ENCODE measurements around the gene FAM168B.
"Not testable (repeated sequence)": the region's sequence is repeated elsewhere in the genome, so short reads cannot be mapped to it uniquely, and the experiment has no call there.

Gene FAM168B

DNA sequence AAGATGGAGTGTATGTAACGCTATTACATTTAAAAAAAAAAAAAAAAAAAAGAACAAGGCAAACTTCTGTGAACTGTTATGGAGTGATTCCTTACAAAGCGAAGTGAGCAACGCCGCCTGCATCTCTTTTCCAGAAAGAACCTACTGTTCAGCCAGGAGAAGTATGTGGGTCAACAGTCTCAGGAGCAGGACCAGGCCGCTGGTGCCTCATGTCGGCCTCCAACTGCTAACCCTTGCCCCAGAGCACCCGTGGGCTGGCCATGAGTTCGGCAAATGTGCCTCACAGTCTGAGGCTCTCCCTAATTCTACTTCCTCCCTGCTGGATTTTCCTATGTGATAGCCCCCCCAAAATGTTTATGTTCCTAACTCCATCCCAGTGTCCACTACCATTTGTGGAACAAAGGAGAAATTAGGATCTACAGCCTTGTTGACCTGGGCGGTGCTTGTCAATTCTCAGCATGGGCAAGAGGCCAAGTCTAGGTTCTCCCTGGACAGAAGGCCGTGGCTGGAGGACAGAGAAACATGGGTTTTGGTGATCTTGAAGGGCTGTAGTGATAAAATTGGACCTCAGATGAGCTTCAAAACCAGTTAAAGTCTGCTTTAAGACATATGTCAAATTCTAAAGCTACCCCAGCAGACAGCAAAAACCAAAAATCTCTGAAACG is 15.9 kb downstream of the FAM168B start:
- DNase-seq (ENCODE audit: low read depth) = no peak
- no peak overlapping the region for H3K4me3 ChIP-seq (ENCODE audit: low read depth, low read length)
- TF ChIP-seq, protein P1, sequence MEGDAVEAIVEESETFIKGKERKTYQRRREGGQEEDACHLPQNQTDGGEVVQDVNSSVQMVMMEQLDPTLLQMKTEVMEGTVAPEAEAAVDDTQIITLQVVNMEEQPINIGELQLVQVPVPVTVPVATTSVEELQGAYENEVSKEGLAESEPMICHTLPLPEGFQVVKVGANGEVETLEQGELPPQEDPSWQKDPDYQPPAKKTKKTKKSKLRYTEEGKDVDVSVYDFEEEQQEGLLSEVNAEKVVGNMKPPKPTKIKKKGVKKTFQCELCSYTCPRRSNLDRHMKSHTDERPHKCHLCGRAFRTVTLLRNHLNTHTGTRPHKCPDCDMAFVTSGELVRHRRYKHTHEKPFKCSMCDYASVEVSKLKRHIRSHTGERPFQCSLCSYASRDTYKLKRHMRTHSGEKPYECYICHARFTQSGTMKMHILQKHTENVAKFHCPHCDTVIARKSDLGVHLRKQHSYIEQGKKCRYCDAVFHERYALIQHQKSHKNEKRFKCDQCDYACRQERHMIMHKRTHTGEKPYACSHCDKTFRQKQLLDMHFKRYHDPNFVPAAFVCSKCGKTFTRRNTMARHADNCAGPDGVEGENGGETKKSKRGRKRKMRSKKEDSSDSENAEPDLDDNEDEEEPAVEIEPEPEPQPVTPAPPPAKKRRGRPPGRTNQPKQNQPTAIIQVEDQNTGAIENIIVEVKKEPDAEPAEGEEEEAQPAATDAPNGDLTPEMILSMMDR (IDR thresholded peaks at IDR 0.05; ENCODE audit: control insufficient read depth, extremely low read depth, insufficient read depth) = no peak

DNA sequence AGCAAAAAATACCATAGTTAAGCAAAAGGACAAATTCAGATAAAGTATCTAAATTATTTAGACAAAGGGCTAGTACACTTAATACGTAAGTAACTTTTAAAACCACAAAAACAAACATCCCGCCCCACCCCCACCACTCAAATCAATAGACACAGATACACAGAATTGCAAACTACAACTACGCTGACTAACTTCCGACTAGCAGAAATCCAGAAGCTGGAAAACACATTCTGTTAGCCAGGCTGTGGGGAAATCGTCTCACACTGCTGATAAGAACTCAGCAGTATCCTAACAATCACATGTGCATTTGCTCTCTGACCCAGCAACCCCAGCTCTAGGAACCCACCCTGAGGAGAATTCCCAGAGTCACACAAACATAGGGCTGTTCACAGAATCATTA is 16.6 kb downstream of the FAM168B start:
- no peak for DNase-seq (ENCODE audit: low read depth)
- TF ChIP-seq, protein P1 (IDR thresholded peaks at IDR 0.05; ENCODE audit: control insufficient read depth, extremely low read depth, insufficient read depth) = no peak
- no peak overlapping the region for H3K4me3 ChIP-seq (ENCODE audit: low read depth, low read length)

DNA sequence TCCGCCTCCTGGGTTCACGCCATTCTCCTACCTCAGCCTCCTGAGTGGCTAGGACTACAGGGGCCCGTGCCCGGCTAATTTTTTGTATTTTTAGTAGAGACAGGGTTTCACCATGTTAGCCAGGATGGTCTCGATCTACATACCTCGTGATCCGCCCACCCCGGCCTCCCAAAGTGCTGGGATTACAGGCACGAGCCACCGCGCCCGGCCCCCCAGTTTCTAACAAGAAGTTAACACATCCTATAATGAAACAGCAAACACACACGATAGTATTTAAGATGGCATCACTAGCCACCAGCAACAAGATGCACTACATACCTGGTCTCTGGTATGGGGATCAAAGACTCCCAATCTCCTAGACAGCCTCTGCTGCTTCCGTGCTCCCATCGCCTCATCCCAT is 17.7 kb downstream of the FAM168B start:
- DNase-seq (ENCODE audit: low read depth) = not testable (repeated sequence)

DNA sequence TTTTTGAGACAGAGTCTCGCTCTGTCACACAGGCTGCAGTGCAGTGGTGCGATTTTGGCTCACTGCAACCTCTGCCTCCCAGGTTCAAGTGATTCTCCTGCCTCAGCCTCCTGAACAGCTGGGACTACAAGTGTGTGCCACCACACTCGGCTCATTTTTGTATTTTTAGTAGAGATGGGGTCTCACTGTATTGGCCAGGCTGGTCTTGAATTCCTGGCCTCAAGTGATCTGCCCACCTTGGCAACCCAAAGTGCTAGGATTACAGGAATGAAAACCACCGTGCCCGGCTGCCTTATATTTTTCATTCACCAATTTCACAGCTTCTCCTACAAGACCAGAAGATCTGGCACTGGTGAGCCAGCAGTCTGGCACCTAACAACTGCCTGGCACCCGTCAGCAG is 25.1 kb downstream of the FAM168B start:
- H3K4me3 ChIP-seq (ENCODE audit: low read depth, low read length); DNase-seq (ENCODE audit: low read depth): not testable (repeated sequence)

More for the DNA sequence above, 17.7 kb downstream of the FAM168B start:
- H3K4me3 ChIP-seq (ENCODE audit: low read depth, low read length) = not testable (repeated sequence)

DNA sequence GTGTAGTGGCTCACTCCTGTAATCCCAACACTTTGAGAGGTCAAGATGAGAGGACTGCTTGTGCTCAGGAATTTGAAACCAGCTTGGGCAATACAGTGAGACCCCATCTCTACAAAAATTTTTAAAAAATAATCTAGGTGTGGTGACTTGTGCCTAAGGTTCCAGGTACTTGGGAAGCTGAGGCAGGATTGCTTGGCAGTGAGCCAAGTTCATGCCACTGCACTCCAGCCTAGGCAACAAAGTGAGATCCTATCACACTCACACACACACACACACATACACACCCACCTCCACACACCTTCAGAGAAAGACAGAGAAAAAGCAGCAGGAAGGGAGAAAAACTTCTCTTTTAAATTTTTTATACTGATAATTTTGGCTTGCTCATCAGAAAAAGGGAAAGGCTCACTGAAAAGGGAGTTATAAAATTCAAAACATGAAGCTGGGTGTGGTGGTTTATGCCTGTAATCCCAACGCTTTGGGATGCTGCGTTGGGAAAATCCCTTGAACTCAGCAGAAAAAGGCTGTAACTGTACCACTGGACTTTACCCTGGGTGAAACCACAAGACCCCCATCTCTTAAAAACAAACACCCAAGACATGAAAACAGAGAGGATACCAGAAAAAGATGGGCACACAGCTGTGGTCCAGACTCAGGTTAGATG is 25.7 kb downstream of the FAM168B start:
- TF ChIP-seq, protein P1 (IDR thresholded peaks at IDR 0.05; ENCODE audit: control insufficient read depth, extremely low read depth, insufficient read depth) = no peak
- no peak for DNase-seq (ENCODE audit: low read depth)
- no peak overlapping the region for H3K4me3 ChIP-seq (ENCODE audit: low read depth, low read length)

DNA sequence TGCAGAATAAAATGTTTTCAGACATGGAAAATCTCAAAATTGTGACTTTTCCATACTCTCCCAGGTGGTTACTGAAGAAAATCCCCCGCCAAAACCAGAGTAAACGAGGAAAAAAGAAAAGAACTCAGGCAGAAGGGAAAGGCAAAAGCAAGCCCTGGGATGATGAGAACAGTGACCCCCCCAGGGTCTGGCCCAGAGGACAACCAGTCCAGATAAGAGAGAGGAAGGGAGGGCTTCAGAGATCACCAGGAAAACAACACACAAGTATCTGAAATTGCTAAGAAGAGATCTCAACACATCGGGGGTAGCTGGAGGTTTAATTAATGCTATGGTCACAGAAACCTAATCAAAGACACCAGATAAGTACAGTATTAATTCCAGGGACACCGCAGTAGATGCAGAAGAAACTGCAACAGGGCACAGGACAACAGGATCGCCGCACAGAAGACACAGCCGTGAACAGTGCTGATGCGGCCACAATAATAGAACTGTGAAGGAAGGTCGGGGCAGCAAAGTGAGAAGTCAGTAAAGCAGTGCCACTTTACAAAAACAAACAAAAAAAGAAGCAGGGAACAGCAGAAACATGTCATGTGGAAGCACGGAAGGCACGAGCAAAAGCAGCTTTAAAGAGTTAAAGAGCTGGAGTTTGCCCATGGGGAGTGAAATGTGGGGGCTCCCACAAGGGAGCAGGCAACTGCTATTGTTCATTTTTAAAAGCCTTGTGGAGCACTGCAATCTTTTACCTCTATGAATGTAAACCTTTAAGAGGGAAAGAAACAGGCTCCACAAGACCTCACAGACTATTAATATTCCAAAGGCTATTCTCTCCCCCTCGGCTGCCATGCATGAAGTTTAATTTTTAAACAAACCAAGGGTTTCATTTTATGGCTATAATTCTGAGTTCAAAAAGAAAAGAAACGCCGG is 28.4 kb downstream of the FAM168B start:
- no peak for DNase-seq (ENCODE audit: low read depth)
- no peak overlapping the region for H3K4me3 ChIP-seq (ENCODE audit: low read depth, low read length)
- TF ChIP-seq, protein P1 (IDR thresholded peaks at IDR 0.05; ENCODE audit: control insufficient read depth, extremely low read depth, insufficient read depth) = no peak

DNA sequence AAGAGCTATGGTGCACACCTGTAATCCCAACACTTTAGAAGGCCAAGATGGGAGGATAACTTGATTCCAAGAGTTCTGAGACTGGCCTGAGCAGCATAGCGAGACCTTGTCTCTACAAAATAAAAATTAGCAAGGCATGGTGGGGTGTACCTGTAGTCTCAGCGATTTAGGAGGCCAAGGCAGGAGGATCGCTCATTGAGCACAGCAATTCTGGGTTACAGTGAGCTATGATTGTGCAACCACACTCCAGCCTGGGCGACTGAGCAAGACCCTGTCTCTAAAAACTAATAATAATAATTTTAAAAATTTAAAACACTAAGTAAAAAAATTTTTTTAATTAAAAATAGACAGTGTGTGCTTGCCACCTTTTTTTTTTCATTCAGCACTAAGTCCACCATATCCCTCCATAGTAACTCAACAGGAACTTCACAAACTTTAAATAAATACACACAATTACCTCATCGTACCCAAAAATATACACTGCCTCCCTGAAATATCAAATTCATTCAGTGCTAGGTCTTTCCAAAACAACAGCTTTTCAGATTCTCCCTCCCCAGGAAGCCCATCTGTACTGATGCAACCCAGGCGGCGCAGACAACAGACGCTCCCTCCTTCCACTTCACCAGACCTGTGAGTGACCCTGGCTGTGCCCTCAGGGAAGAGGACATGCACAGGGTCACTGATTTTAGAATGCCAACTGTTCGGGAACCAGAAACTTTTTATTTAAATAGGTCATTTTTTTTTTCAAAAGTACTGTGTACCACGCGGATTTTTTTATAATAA is 29.6 kb downstream of the FAM168B start:
- no peak for DNase-seq (ENCODE audit: low read depth)
- TF ChIP-seq, protein P1 (IDR thresholded peaks at IDR 0.05; ENCODE audit: control insufficient read depth, extremely low read depth, insufficient read depth) = no peak
- no peak overlapping the region for H3K4me3 ChIP-seq (ENCODE audit: low read depth, low read length)

All from LNCaP clone FGC (cell line).